ENCODE data around the gene ADCY9. TPM values are rescaled to one million over a fixed set of nuclear protein-coding genes. Genes with fewer than 3 reads are reported as not detected.
A peak's percentile ranks its signal among the peaks of the same experiment; 100 is the strongest.
"Not testable (repeated sequence)": the region's sequence is repeated elsewhere in the genome, so short reads cannot be mapped to it uniquely, and the experiment has no call there.

The ADCY9 gene
- polyA plus RNA-seq, 1 donor (not counting 4 experiments of a cell fraction or from before 2014, with no cell fraction given): 3.0 TPM

GRCh38 chr16:3942146-3942545 lies 174.1 kb downstream of the ADCY9 start:
- DNase-seq (ENCODE audit: low read depth, low spot score); H3K9me3 ChIP-seq (ENCODE audit: control insufficient read depth, low read depth, low read length); H2AFZ ChIP-seq (ENCODE audit: control insufficient read depth, low read length); H3K4me2 ChIP-seq (ENCODE audit: control insufficient read depth, extremely low read depth, insufficient read depth, low read depth, low read length); H3K9me1 ChIP-seq (ENCODE audit: control insufficient read depth, extremely low read depth, insufficient read depth, low read length); H3K4me1 ChIP-seq (ENCODE audit: control insufficient read depth, extremely low read depth, insufficient read depth, low read length); H3K9ac ChIP-seq (ENCODE audit: control insufficient read depth, extremely low read depth, insufficient read depth, low read length); H3K36me3 ChIP-seq (ENCODE audit: control insufficient read depth in 2 of 2, extremely low read depth in 1 of 2, insufficient read depth in 2 of 2, low read length in 2 of 2); FAIRE-seq; H3K27me3 ChIP-seq (ENCODE audit: control insufficient read depth, extremely low read depth, insufficient read depth, low read length); dilution Hi-C loops (cut with MboI; ENCODE audit: extremely low pct_ligation_motif_present, low sequenced_read_pairs); H3K27ac ChIP-seq (ENCODE audit: control insufficient read depth, insufficient read depth, low read length); H3K4me3 ChIP-seq (ENCODE audit: control insufficient read depth in 2 of 3, extremely low read depth in 1 of 3, insufficient read depth in 2 of 3, low read depth in 1 of 3, low read length in 3 of 3); H4K20me1 ChIP-seq (ENCODE audit: control insufficient read depth, extremely low read depth, insufficient read depth, low read length); H3K79me2 ChIP-seq (ENCODE audit: control insufficient read depth, insufficient read depth, low read length): not testable (repeated sequence)

- peak overlapping the region; percentile 18 for H3K9ac ChIP-seq (ENCODE audit: control insufficient read depth, extremely low read depth, insufficient read depth, low read length)
- DNase-seq (ENCODE audit: low read depth, low spot score): no peak
- H4K20me1 ChIP-seq (ENCODE audit: control insufficient read depth, extremely low read depth, insufficient read depth, low read length): no peaks in the 10 kb centered on the region
- H2AFZ ChIP-seq (ENCODE audit: control insufficient read depth, low read length): peak overlapping the region; percentile 61
- no peak for FAIRE-seq
- H3K79me2 ChIP-seq (ENCODE audit: control insufficient read depth, insufficient read depth, low read length): no peaks in the 10 kb centered on the region
- H3K27me3 ChIP-seq (ENCODE audit: control insufficient read depth, extremely low read depth, insufficient read depth, low read length): no peaks in the 10 kb centered on the region
- H3K9me3 ChIP-seq (ENCODE audit: control insufficient read depth, low read depth, low read length): no peaks in the 10 kb centered on the region
- dilution Hi-C loops (cut with MboI; ENCODE audit: extremely low pct_ligation_motif_present, low sequenced_read_pairs): no loop called here
- no peaks in the 10 kb centered on the region for H3K9me1 ChIP-seq (ENCODE audit: control insufficient read depth, extremely low read depth, insufficient read depth, low read length)
- H3K36me3 ChIP-seq (ENCODE audit: control insufficient read depth in 2 of 2, extremely low read depth in 1 of 2, insufficient read depth in 2 of 2, low read length in 2 of 2): no peaks in the 10 kb centered on the region
- peak overlapping the region; percentile 4 to 20 (median 15) for H3K4me3 ChIP-seq (ENCODE audit: control insufficient read depth in 2 of 3, extremely low read depth in 1 of 3, insufficient read depth in 2 of 3, low read depth in 1 of 3, low read length in 3 of 3)
- TF ChIP-seq CTCF (optimal IDR thresholded peaks at IDR 0.05 in 1 of 3, IDR thresholded peaks at IDR 0.05 in 1 of 3, conservative IDR thresholded peaks at IDR 0.05 in 1 of 3; ENCODE audit: extremely low read depth in 1 of 3, insufficient read depth in 2 of 3, low read length in 3 of 3): peak; percentile 65 to 98 (median 74)
- no peak for TF ChIP-seq EZH2 (IDR thresholded peaks at IDR 0.05; ENCODE audit: low read length)
- no peak overlapping the region for H3K27ac ChIP-seq (ENCODE audit: control insufficient read depth, insufficient read depth, low read length)
- H3K4me1 ChIP-seq (ENCODE audit: control insufficient read depth, extremely low read depth, insufficient read depth, low read length): no peaks in the 10 kb centered on the region
- peak overlapping the region; percentile 59 for H3K4me2 ChIP-seq (ENCODE audit: control insufficient read depth, extremely low read depth, insufficient read depth, low read depth, low read length)
These were observed 177.2 kb downstream of the ADCY9 start for GRCh38 chr16:3938843-3939624.
